HG03064 (cell line): ENCODE data around the gene LDHD.

Experiments
- ATAC-seq: cut with Tn5 transposase; IDR thresholded peaks from one replicate; pipeline ENCODE4 v1.9.1; 2021; ENCODE audit warnings: low read depth; ENCODE audit not compliant: unreplicated experiment

LDHD gene

DNA sequence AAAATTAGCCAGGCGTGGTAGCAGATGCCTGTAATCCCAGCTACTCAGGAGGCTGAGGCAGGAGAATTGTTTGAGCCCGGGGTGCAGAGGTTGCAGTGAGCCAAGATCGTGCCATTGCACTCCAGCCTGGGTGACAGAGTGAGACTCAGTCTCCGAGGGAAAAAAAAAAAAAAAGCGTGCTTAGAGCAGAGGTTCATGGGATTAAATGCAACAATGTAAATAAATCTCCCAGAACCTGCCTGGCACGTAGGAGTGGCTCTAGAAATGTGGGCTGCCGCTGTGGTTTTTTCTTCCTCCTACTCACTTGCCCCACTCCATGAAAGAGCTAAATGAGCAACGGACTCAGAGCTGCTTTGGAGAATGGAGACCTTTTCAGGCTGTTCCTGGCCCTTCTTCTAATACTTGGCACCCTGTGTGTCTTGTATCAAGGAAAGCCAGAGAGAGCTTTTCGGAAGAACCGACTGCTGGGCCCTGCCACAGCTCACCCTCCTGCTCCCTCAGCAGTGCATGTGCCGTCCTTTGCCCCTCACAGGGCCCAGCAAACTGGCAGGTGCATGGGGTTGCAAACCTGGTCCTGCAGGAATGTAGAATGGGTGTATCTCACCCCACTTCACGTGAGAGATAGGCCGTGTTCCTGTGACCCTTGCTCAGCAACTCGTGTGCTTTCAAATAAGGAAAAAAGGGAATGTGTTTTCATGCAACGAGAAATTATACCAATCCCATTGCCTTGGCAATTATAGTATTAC is 52.0 kb downstream of the LDHD start:
- no peak for ATAC-seq

GRCh38 chr16:75063549-75064088 is 53.0 kb downstream of the LDHD start:
- ATAC-seq: no peak

- ATAC-seq: no peak
These were observed 53.6 kb downstream of the LDHD start for GRCh38 chr16:75062976-75063346.

- no peak for ATAC-seq
These were observed 54.2 kb downstream of the LDHD start for GRCh38 chr16:75062135-75062975.
